NB4 (cell line): Measurements from ENCODE around the gene PCDH10.

Experiments
- DNase-seq: peaks from one replicate; pipeline ENCODE4 v3.0.0; 2010; ENCODE audit warnings: low read depth
- H3K4me3 ChIP-seq: one replicate; pipeline ENCODE4 v1.5.1; 2011; ENCODE audit warnings: mild to moderate bottlenecking, low read depth, low read length, moderate library complexity
- MYC ChIP-seq: IDR thresholded peaks from 2 replicates; pipeline ENCODE4 v1.6.1; 2011; ENCODE audit warnings: low read depth, low read length
- POLR2A ChIP-seq: IDR thresholded peaks from 2 replicates; pipeline ENCODE4 v1.6.1; 2011; ENCODE audit warnings: mild to moderate bottlenecking; ENCODE audit not compliant: insufficient read length; ENCODE audit errors: extremely low read depth
- TF ChIP-seq, protein P1 (sequence below): IDR thresholded peaks from 2 replicates; pipeline ENCODE4 v1.6.1; 2011; ENCODE audit warnings: low read depth, low read length
- TF ChIP-seq, protein P2 (sequence below): IDR thresholded peaks from one replicate; pipeline ENCODE4 v1.5.1; 2012; ENCODE audit warnings: low read depth, low read length

Gene PCDH10

DNA sequence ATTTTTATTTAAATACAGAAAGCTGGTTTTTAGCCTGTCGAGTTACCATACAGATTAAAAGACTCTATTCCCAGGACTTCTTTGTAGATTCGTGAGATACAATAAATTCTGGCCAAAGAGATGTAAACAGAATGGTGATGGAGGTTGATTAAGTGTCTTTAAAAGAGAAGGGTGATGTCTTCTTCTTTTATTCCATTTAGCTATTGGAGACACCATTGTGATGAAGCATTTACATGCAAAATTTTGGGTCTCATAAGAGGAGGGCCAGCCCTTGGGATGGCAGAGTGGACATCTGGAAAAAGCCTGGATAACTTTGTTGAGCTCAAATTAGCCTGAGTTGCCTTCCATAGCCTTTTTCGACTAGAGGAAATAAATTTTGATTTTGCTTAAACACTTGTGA lies 21.6 kb upstream of the PCDH10 start:
- DNase-seq: no peak
- TF ChIP-seq, protein P1, sequence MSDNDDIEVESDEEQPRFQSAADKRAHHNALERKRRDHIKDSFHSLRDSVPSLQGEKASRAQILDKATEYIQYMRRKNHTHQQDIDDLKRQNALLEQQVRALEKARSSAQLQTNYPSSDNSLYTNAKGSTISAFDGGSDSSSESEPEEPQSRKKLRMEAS: no peak
- no peak overlapping the region for H3K4me3 ChIP-seq

DNA sequence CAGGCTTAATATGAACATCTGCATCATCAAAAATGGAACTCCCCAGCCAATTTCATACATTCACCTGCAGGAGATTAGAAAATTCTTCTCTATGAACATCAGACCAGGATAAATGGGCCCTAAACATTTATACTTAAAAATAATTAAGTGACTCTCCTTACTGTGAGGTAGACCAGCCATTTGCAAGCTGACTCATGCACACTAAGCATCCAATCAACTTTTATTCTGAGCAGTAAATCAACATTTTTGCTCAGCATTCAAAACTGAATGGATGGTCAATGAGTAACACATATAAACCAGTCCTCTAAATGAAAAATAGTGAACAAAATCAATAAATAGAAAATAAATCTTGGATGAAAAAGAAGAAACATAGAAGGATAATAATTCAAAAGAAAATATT lies 19.9 kb upstream of the PCDH10 start:
- no peak for DNase-seq
- TF ChIP-seq POLR2A (no peak), MYC (no peak)
- TF ChIP-seq, protein P1: no peak
- TF ChIP-seq, protein P2, sequence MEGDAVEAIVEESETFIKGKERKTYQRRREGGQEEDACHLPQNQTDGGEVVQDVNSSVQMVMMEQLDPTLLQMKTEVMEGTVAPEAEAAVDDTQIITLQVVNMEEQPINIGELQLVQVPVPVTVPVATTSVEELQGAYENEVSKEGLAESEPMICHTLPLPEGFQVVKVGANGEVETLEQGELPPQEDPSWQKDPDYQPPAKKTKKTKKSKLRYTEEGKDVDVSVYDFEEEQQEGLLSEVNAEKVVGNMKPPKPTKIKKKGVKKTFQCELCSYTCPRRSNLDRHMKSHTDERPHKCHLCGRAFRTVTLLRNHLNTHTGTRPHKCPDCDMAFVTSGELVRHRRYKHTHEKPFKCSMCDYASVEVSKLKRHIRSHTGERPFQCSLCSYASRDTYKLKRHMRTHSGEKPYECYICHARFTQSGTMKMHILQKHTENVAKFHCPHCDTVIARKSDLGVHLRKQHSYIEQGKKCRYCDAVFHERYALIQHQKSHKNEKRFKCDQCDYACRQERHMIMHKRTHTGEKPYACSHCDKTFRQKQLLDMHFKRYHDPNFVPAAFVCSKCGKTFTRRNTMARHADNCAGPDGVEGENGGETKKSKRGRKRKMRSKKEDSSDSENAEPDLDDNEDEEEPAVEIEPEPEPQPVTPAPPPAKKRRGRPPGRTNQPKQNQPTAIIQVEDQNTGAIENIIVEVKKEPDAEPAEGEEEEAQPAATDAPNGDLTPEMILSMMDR: no peak
- no peak overlapping the region for H3K4me3 ChIP-seq

DNA sequence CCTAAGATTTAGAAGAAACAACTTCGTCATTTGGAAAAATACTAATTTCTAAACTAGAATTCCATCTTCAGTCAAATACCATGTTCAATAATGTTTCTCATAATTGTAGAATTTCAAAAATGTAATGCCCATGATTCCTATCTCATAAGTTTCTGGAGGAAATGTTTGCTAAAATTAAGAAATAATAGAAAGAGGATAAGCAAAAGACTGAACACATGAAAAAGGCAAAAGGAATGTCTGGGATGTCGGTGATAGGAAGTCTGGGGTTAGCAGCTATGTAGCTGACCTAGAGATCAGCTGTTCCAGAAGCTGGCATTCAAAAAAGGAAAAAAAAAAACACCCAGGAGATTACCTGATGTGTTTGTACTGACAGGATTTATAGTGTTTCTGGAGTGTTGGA lies 18.9 kb upstream of the PCDH10 start:
- H3K4me3 ChIP-seq: no peak overlapping the region
- TF ChIP-seq MYC (no peak), POLR2A (no peak)
- TF ChIP-seq, protein P2: no peak
- TF ChIP-seq, protein P1: no peak
- no peak for DNase-seq

DNA sequence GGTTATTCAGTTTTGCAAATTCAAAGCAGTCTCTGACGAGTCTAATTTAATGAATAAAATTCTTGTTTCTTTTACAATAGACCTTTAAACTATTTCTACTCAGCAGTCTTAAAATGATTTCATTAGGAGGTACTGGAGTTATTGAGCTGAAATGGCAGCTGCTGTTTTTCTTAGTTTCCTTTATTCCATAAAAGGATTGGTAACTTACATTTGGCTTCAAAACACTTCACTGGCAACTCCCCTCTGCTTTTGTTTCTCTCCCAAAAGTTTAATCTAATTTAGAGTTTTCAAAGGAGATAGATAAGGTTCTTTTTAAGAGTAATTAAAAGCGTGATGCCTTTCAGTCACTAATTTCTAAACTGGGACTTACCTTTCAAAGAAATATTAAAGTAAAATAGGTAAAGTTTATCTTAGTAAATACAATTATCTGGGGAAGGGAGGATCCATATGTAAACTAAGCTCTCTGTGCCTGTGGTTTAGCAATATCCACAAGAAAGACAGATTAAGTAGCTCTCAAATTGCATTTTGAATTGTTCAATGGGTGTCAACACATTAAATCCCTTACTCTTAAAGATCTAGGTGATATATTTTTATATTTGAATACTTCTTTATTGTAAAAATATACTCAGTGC lies 17.1 kb upstream of the PCDH10 start:
- no peak overlapping the region for H3K4me3 ChIP-seq
- TF ChIP-seq, protein P2: no peak
- TF ChIP-seq POLR2A (no peak), MYC (no peak)
- TF ChIP-seq, protein P1: no peak
- DNase-seq: no peak

DNA sequence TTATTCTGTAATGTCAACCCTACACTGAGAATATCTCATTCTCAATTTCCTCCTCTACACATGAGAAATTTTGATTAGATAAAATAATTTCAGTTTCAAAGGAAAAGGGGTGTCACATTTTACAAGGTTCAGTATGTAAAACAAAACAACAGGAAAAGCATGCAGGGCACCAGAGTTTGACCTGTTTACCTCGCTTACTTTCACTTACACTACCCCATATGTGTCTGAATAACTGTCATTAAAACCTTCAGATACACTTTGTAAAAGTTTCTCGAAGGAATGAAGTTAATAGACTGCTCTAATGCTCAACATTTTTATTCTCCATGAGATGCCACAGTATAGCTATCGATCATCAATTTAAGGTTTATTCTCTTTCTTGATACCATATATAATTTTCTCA lies 12.3 kb upstream of the PCDH10 start:
- no peak overlapping the region for H3K4me3 ChIP-seq
- no peak for DNase-seq
- TF ChIP-seq POLR2A (no peak), MYC (no peak)
- TF ChIP-seq, protein P1: no peak
- TF ChIP-seq, protein P2: no peak

DNA sequence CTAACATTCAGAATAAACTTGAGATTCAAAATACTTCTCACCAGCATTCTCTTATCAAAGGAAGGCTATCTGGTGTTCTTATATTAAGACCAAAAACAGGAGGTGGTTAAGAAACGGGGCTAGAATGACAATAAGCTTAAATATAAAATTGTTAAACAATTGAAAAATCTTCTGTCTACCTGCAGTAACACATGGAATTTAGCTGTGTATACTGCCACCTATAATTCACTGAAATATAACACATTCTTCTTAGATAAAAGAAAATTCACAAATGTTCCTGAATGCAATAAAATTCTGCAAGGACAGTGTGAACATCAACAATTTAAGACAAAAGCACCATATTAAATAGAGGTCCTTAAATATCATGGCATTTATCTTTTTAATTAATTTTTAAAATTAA lies 11.5 kb upstream of the PCDH10 start:
- TF ChIP-seq, protein P1: no peak
- TF ChIP-seq, protein P2: no peak
- TF ChIP-seq POLR2A (no peak), MYC (no peak)
- H3K4me3 ChIP-seq: no peak overlapping the region
- DNase-seq: no peak
